Lung (tissue), 12 donors: Measurements from ENCODE around the gene SDK1. TPM values are rescaled to one million over a fixed set of nuclear protein-coding genes. Genes with fewer than 3 reads are reported as not detected.

Experiments used
- ATAC-seq: fragments of 200-7000 bp; cut with Tn5 transposase; one replicate; pipeline ENCODE4 v1.9.1; 2020; ENCODE audit warnings: moderate number of reproducible peaks; ENCODE audit not compliant: insufficient read depth, low FRiP score
- DNase-seq, 3 donors: peaks; one replicate each; pipeline ENCODE4 v3.0.0-alpha.2; 2013 to 2017
- H3K27ac ChIP-seq, 2 donors: one replicate each; pipeline ENCODE4 v1.5.1; 2013; ENCODE audit warnings: mild to moderate bottlenecking in 2 of 2, moderate library complexity in 2 of 2, control low read depth in 1 of 2, inconsistent platforms in 1 of 2, low read depth in 1 of 2, low read length in 1 of 2
- H3K27me3 ChIP-seq, 3 donors: one replicate each; pipeline ENCODE4 v1.5.1; 2013; ENCODE audit warnings: low read length in 2 of 3; ENCODE audit not compliant: control insufficient read depth in 3 of 3, insufficient read depth in 3 of 3
- H3K36me3 ChIP-seq, 4 donors: one replicate each; pipeline ENCODE4 v1.5.1; 2013; ENCODE audit warnings: low read length in 4 of 4, mild to moderate bottlenecking in 1 of 4, moderate library complexity in 1 of 4; ENCODE audit not compliant: control insufficient read depth in 4 of 4, insufficient read depth in 4 of 4
- H3K4me1 ChIP-seq, 5 donors: one replicate each; pipeline ENCODE4 v1.5.1; 2013; ENCODE audit warnings: low read length in 5 of 5, mild to moderate bottlenecking in 2 of 5, moderate library complexity in 1 of 5; ENCODE audit not compliant: control insufficient read depth in 5 of 5, insufficient read depth in 5 of 5
- H3K4me3 ChIP-seq: one replicate; pipeline ENCODE4 v1.5.1; 2013; ENCODE audit warnings: mild to moderate bottlenecking, control low read depth, moderate library complexity
- H3K9ac ChIP-seq, 2 donors: one replicate each; pipeline ENCODE4 v1.5.1; 2013; ENCODE audit warnings: low read length in 2 of 2, control low read depth in 1 of 2; ENCODE audit not compliant: insufficient read depth in 1 of 2
- H3K9me3 ChIP-seq, 4 donors: one replicate each; pipeline ENCODE4 v1.5.1; 2013; ENCODE audit warnings: low read length in 3 of 4, mild to moderate bottlenecking in 1 of 4, moderate library complexity in 1 of 4; ENCODE audit not compliant: control insufficient read depth in 4 of 4, insufficient read depth in 3 of 4
- CTCF ChIP-seq: IDR thresholded peaks from 2 replicates; pipeline ENCODE4 v1.5.1; 2012; ENCODE audit warnings: mild to moderate bottlenecking; ENCODE audit errors: control extremely low read depth, extremely low read depth
- WGBS, 2 donors: extraction: QIAGEN DNeasy Blood & Tissue Kit; methylation state at CpG; one replicate each; pipeline ENCODE4 v1.1.7; 2013; 5-methylcytosine and 5-hydroxymethylcytosine counted together
- polyA plus RNA-seq, 2 donors: library from polyadenylated mRNA; stranded (reverse); fragments of 200-250 nt; gene quantifications; one replicate each; pipeline ENCODE4 v1.2.1, GENCODE V29; 2013
- total RNA-seq, 2 donors: library from RNA; depleted of rRNA in 1 of 2; stranded (reverse); fragments of >200 nt in 1 of 2; gene quantifications; one replicate each; pipeline ENCODE4 v1.2.1, GENCODE V29; 2014 to 2021
- donor health status: control.
- donor health status: control.
- donor health status: Bipolar disorder and iron deficiency.
- donor health status: healthy.
- donor health status: DM: yes; HTN: yes; CAD: no.

SDK1 gene
- total and polyA plus RNA-seq, 4 donors = 3.7 to 30.1 (median 12.7) TPM

GRCh38 chr7:3327655-3328054 lies 26.6 kb downstream of the SDK1 start:
- H3K27ac ChIP-seq = no peak overlapping the region
- H3K36me3 ChIP-seq = no peaks in the 10 kb centered on the region
- 87 to 96% methylated on average over 5 of the region's 5 CpGs for WGBS, 2 donors
- no peaks in the 10 kb centered on the region for H3K27me3 ChIP-seq
- no peak overlapping the region for H3K9ac ChIP-seq
- H3K9me3 ChIP-seq = peaks cover 0 to 2% (median 0%) of the 10 kb centered on the region in 4 donors
- no peak for DNase-seq
- no peak for TF ChIP-seq CTCF
- no peak overlapping the region for H3K4me3 ChIP-seq
- no peak for ATAC-seq
- no peaks in the 10 kb centered on the region for H3K4me1 ChIP-seq

- peaks cover 0 to 3% (median 0%) of the 10 kb centered on the region in 4 donors for H3K9me3 ChIP-seq
- no peaks in the 10 kb centered on the region for H3K36me3 ChIP-seq
- no peaks in the 10 kb centered on the region for H3K27me3 ChIP-seq
- H3K9ac ChIP-seq = no peak overlapping the region
- no peak overlapping the region for H3K4me3 ChIP-seq
- no peak overlapping the region for H3K27ac ChIP-seq
- DNase-seq (no peak), ATAC-seq (no peak)
- WGBS, 2 donors = 86 to 91% methylated on average over 2 of the region's 2 CpGs
- peaks cover 0 to 9% (median 0%) of the 10 kb centered on the region in 5 donors for H3K4me1 ChIP-seq
- TF ChIP-seq CTCF = no peak
These were observed 31.3 kb downstream of the SDK1 start for GRCh38 chr7:3332308-3332707.

GRCh38 chr7:3333861-3334260 lies 32.8 kb downstream of the SDK1 start:
- Histone ChIP-seq H3K9me3 (peaks cover 0 to 3% (median 0%) of the 10 kb centered on the region in 4 donors), H3K4me3 (no peak overlapping the region), H3K4me1 (peaks cover 0 to 9% (median 0%) of the 10 kb centered on the region in 5 donors), H3K9ac (no peak overlapping the region), H3K27ac (no peak overlapping the region), H3K36me3 (no peaks in the 10 kb centered on the region), H3K27me3 (no peaks in the 10 kb centered on the region)
- ATAC-seq (no peak), DNase-seq (no peak)
- 89 to 91% methylated on average over 2 of the region's 2 CpGs for WGBS, 2 donors
- TF ChIP-seq CTCF = no peak

- Histone ChIP-seq H3K27ac (no peak overlapping the region), H3K9me3 (peaks cover 0 to 3% (median 0%) of the 10 kb centered on the region in 4 donors), H3K9ac (no peak overlapping the region), H3K27me3 (no peaks in the 10 kb centered on the region), H3K4me1 (peaks cover 0 to 9% (median 0%) of the 10 kb centered on the region in 5 donors), H3K36me3 (no peaks in the 10 kb centered on the region), H3K4me3 (no peak overlapping the region)
- DNase-seq (no peak), ATAC-seq (no peak)
- 82 to 95% methylated on average over 6 of the region's 6 CpGs for WGBS, 2 donors
- TF ChIP-seq CTCF = no peak
These were observed 35.1 kb downstream of the SDK1 start for GRCh38 chr7:3336042-3336665.
